Activated B cell treated with CpG ODN at 0.5 μM for 24 hours (primary cell): Measurements from ENCODE around the gene DUXB. TPM values are rescaled to one million over a fixed set of nuclear protein-coding genes. Genes with fewer than 3 reads are reported as not detected.

Experiments
- ATAC-seq: fragments of 200-7000 bp; cut with Tn5 transposase; one replicate; pipeline ENCODE4 v1.10.0; 2021; ENCODE audit warnings: low read depth, mild to moderate bottlenecking, moderate library complexity
- CTCF ChIA-PET: fragments of 350-600 bp; sonication (Branson Sonifier 250); formaldehyde crosslinking; loops from one replicate; lab custom pipeline; 2021; ENCODE audit warnings: antibody characterized with exemption; lab: Charles Lee
- POLR2A ChIA-PET: fragments of 350-600 bp; sonication (Branson Sonifier 250); formaldehyde crosslinking; loops from one replicate; lab custom pipeline; 2021; ENCODE audit warnings: antibody characterized with exemption; lab: Charles Lee
- DNase-seq: peaks from one replicate; pipeline ENCODE4 v3.0.0; 2022
- H3K27ac Mint-ChIP-seq: one replicate; pipeline ENCODE4 v1.8.0; 2020; ENCODE audit warnings: mixed read lengths
- H3K27me3 Mint-ChIP-seq: one replicate; pipeline ENCODE4 v1.8.0; 2021; ENCODE audit warnings: mixed read lengths
- H3K36me3 Mint-ChIP-seq: one replicate; pipeline ENCODE4 v1.8.0; 2021; ENCODE audit warnings: low read depth, mixed read lengths
- H3K4me1 Mint-ChIP-seq: one replicate; pipeline ENCODE4 v1.8.0; 2021; ENCODE audit warnings: mixed read lengths
- H3K4me3 Mint-ChIP-seq: one replicate; pipeline ENCODE4 v1.8.0; 2020; ENCODE audit warnings: mild to moderate bottlenecking, mixed read lengths
- H3K9me3 Mint-ChIP-seq: one replicate; pipeline ENCODE4 v1.8.0; 2020; ENCODE audit warnings: mixed read lengths
- intact Hi-C: fragments of 100-400 bp; cut with micrococcal nuclease; formaldehyde crosslinking; loops from one replicate; pipeline ENCODE4 v1.15.1; 2024
- total RNA-seq: library from RNA; stranded (reverse); gene quantifications from 2 replicates; pipeline ENCODE4 v1.2.3, GENCODE V29; 2022
- TF ChIP-seq, protein P1 (sequence below): fragments of 200-600 bp; IDR thresholded peaks from one replicate; pipeline ENCODE4 v1.8.0; 2022; ENCODE audit warnings: antibody characterized with exemption, mild to moderate bottlenecking

DUXB gene
- total RNA-seq, 1 donor from 2014 or later: not detected

- H3K36me3 Mint-ChIP-seq: no peaks in the 10 kb centered on the region
- ChIA-PET POLR2A (no interaction called here), CTCF (no interaction called here)
- ATAC-seq: no peak
- TF ChIP-seq, protein P1, sequence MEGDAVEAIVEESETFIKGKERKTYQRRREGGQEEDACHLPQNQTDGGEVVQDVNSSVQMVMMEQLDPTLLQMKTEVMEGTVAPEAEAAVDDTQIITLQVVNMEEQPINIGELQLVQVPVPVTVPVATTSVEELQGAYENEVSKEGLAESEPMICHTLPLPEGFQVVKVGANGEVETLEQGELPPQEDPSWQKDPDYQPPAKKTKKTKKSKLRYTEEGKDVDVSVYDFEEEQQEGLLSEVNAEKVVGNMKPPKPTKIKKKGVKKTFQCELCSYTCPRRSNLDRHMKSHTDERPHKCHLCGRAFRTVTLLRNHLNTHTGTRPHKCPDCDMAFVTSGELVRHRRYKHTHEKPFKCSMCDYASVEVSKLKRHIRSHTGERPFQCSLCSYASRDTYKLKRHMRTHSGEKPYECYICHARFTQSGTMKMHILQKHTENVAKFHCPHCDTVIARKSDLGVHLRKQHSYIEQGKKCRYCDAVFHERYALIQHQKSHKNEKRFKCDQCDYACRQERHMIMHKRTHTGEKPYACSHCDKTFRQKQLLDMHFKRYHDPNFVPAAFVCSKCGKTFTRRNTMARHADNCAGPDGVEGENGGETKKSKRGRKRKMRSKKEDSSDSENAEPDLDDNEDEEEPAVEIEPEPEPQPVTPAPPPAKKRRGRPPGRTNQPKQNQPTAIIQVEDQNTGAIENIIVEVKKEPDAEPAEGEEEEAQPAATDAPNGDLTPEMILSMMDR: no peak
- H3K27ac Mint-ChIP-seq: no peak overlapping the region
- H3K27me3 Mint-ChIP-seq: peaks cover 11% of the 10 kb centered on the region
- peaks cover 10% of the 10 kb centered on the region for H3K9me3 Mint-ChIP-seq
- H3K4me1 Mint-ChIP-seq: no peaks in the 10 kb centered on the region
- DNase-seq: no peak
- intact Hi-C loops: no loop called here
- no peak overlapping the region for H3K4me3 Mint-ChIP-seq
Observed at GRCh38 chr16:75742424-75743047, 41.3 kb upstream of the DUXB start.

DNA sequence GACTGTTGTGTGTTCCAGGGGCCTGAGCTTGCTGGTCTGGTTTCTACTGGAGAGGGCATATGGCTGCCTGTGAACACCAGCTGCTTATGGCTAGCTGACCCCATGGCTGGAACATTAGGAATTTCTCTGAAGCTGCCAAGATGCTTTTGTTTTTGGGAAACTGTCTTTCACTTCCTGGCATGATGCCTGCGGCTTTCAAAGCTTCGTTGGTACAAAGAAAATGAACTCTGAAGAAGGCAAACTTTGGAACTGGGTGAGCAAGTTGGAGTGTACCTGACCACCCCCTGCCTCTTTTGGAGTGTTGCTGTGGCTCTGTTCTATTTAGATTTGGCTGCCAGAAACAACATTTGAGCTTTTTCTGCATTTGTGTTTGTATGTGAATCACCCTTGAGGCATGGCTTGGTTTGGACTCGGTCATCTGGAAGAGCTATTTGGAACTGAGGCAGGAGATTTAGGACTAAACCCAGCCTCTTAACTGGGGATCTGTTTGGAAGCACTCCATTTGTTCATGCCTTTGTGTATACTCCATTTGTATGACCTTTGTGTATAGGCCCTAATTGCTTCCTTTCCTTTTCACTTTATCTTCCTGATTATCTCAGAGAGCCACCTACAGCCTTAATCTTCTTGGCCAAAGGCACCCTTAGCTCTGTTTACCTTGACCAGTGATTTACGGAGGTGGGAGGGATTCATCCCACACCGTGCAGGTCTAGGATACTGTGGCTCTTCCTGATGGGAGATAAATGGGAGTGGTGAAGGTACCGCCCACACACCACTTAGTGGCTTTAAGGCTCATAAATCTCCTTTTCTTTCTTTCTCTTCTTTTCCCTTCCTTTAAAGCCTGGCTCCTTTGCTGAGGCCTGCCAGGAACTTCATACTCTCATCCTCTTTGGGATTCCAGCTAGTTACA is 32.3 kb upstream of the DUXB start:
- no peaks in the 10 kb centered on the region for H3K9me3 Mint-ChIP-seq
- DNase-seq (no peak), ATAC-seq (no peak)
- H3K27ac Mint-ChIP-seq: no peak overlapping the region
- no peaks in the 10 kb centered on the region for H3K36me3 Mint-ChIP-seq
- ChIA-PET CTCF (no interaction called here), POLR2A (no interaction called here)
- H3K27me3 Mint-ChIP-seq: peaks cover 6% of the 10 kb centered on the region
- H3K4me3 Mint-ChIP-seq: no peak overlapping the region
- TF ChIP-seq, protein P1: no peak
- no peaks in the 10 kb centered on the region for H3K4me1 Mint-ChIP-seq
- intact Hi-C loops: no loop called here

GRCh38 chr16:75732871-75733270 is 31.6 kb upstream of the DUXB start:
- DNase-seq: no peak
- CTCF ChIA-PET: no interaction called here
- H3K4me3 Mint-ChIP-seq: no peak overlapping the region

DNA sequence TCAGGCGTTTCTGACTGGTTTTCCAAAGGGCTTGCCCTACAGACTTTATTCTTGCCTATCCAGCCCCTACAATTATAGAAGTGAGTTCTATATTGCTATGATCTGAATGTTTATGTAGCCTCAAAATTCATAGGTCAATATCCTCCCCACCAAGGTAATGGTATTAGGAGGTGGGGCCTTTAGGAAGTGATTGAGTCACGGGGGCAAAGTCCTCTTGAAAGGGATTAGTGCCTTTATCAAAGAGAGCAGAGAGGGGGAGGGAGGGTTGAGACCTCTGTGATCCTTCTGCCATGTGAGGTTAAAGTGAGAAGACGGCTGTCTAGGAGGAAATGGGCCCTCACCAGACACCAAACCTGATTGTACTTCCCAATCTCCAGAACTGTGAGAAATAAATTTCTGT is 26.0 kb upstream of the DUXB start:
- DNase-seq (no peak), ATAC-seq (no peak)
- intact Hi-C loops: no loop called here
- POLR2A ChIA-PET: no interaction called here
- Mint-ChIP-seq H3K27me3 (peaks cover 1% of the 10 kb centered on the region), H3K36me3 (no peaks in the 10 kb centered on the region), H3K4me1 (no peaks in the 10 kb centered on the region), H3K27ac (no peak overlapping the region), H3K9me3 (peaks cover 8% of the 10 kb centered on the region), H3K4me3 (no peak overlapping the region)
- TF ChIP-seq, protein P1: no peak
- CTCF ChIA-PET: no interaction called here

More at GRCh38 chr16:75732871-75733270, 31.6 kb upstream of the DUXB start:
- TF ChIP-seq, protein P1: no peak
- ATAC-seq: no peak
- POLR2A ChIA-PET: no interaction called here
- H3K9me3 Mint-ChIP-seq: no peaks in the 10 kb centered on the region
- H3K36me3 Mint-ChIP-seq: no peaks in the 10 kb centered on the region
- H3K27ac Mint-ChIP-seq: no peak overlapping the region
- H3K4me1 Mint-ChIP-seq: no peaks in the 10 kb centered on the region
- intact Hi-C loops: no loop called here
- peaks cover 2% of the 10 kb centered on the region for H3K27me3 Mint-ChIP-seq

- Mint-ChIP-seq H3K27ac (no peak within 1 kb of the TSS), H3K4me1 (no peaks in the 10 kb centered on the region), H3K36me3 (no peaks in the 10 kb centered on the region), H3K27me3 (peaks cover 1% of the 10 kb centered on the region), H3K9me3 (peaks cover 8% of the 10 kb centered on the region), H3K4me3 (no peak within 1 kb of the TSS)
- intact Hi-C loops: no loop called here
- DNase-seq (no peak), ATAC-seq (no peak)
- TF ChIP-seq, protein P1: no peak
- ChIA-PET CTCF (no interaction called here), POLR2A (no interaction called here)
Observed at GRCh38 chr16:75726390-75726789, 25.1 kb upstream of the DUXB start, which contains the start of gene CPHXL. Gene CPHXL, minus strand, starts transcription at chr16:75726490. Its CDS starts 48 bp downstream, at chr16:75726442.
